Renal cortical epithelial cell (primary cell): ENCODE results near the gene SRPK1. TPM values are rescaled to one million over a fixed set of nuclear protein-coding genes. Genes with fewer than 3 reads are reported as not detected.

Source experiments
- DNase-seq: peaks from one replicate; pipeline ENCODE4 v3.0.0-alpha.2; 2011; ENCODE audit warnings: low read depth
- total RNA-seq: library from RNA; depleted of rRNA; stranded (reverse); fragments of >200 nt; gene quantifications from 2 replicates; pipeline ENCODE4 v1.2.3, GENCODE V29; 2014

Gene SRPK1
- total RNA-seq, 1 donor from 2014 or later, result 104 TPM

- DNase-seq, result no peak
Observed at GRCh38 chr6:35817515-35817914, 103.4 kb downstream of the SRPK1 start.

- DNase-seq, result peak; percentile 32
Observed at GRCh38 chr6:35811699-35811995, 109.3 kb downstream of the SRPK1 start.

- DNase-seq, result peak; percentile 98
Observed at GRCh38 chr6:35810971-35811698, 109.8 kb downstream of the SRPK1 start.

GRCh38 chr6:35809809-35810208, 111.1 kb downstream of the SRPK1 start:
- no peak for DNase-seq

- DNase-seq, result no peak
Observed at GRCh38 chr6:35808688-35809087, 112.2 kb downstream of the SRPK1 start.

- DNase-seq, result no peak
Observed at GRCh38 chr6:35804996-35805736, 115.7 kb downstream of the SRPK1 start, which contains the start of gene LHFPL5. Gene LHFPL5 (plus strand): TSS chr6:35805352. CDS start chr6:35805671, 319 bp downstream.

GRCh38 chr6:35801148-35801547, 119.8 kb downstream of the SRPK1 start:
- DNase-seq, result no peak

- DNase-seq, result no peak
Observed at GRCh38 chr6:35798706-35799105, 122.2 kb downstream of the SRPK1 start.

GRCh38 chr6:35797837-35798526, 122.9 kb downstream of the SRPK1 start:
- no peak for DNase-seq

GRCh38 chr6:35796236-35796635, 124.7 kb downstream of the SRPK1 start:
- DNase-seq, result no peak

GRCh38 chr6:35795453-35796071, 125.3 kb downstream of the SRPK1 start:
- no peak for DNase-seq

- DNase-seq, result no peak
Observed at GRCh38 chr6:35794536-35795452, 126.1 kb downstream of the SRPK1 start.

- DNase-seq, result no peak
Observed at GRCh38 chr6:35790683-35791082, 130.2 kb downstream of the SRPK1 start.

- no peak for DNase-seq
Observed at GRCh38 chr6:35788423-35788982, 132.4 kb downstream of the SRPK1 start.

- DNase-seq, result no peak
Observed at GRCh38 chr6:35787266-35788218, 133.4 kb downstream of the SRPK1 start.

- DNase-seq, result no peak
Observed at GRCh38 chr6:35786810-35787209, 134.1 kb downstream of the SRPK1 start.

GRCh38 chr6:35786272-35786671, 134.6 kb downstream of the SRPK1 start:
- no peak for DNase-seq

GRCh38 chr6:35784200-35784599, 136.7 kb downstream of the SRPK1 start:
- no peak for DNase-seq
